ENCODE measurements around the gene CHN2.
A peak's percentile ranks its signal among the peaks of the same experiment; 100 is the strongest.

CHN2 gene

DNA sequence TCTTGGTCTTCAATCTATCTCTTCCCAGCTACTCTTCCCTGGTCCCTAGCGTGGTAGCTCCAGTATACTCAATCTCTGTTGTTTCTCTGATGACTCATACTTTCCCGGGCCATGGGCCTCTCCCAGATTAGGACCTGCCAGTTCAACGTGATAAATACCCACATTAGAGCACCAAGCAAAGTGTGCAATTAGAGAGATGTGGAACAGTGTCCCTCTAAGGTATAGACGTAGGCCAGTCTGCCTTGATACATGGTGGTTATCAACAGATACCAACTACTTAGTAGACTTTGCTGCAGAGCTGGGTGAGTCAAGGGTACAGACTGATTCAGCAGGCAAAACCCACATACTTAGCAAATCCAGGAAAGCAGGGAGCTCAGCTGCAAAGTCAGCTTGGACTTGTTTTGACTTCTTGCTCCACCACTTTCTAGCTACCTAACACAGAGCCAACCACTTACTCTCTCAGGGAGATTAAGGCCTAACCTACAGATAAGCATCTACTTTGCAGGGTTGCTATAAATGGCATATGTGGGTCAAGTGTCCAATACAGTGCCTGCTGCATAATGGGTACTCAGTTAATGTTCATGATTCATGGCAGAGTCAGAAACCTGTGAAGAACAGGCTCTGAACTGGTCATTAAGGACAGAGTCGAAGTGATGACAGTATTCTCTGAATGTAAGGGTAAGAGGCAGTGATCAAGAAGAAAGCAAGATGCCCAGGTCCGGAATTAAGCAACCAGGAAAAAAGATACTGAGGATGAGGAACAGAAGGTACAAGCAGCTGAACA lies 176.1 kb downstream of the CHN2 start:
- DNase-seq = no peak

GRCh38 chr7:29371472-29371871 lies 176.9 kb downstream of the CHN2 start:
- no peak for DNase-seq

DNA sequence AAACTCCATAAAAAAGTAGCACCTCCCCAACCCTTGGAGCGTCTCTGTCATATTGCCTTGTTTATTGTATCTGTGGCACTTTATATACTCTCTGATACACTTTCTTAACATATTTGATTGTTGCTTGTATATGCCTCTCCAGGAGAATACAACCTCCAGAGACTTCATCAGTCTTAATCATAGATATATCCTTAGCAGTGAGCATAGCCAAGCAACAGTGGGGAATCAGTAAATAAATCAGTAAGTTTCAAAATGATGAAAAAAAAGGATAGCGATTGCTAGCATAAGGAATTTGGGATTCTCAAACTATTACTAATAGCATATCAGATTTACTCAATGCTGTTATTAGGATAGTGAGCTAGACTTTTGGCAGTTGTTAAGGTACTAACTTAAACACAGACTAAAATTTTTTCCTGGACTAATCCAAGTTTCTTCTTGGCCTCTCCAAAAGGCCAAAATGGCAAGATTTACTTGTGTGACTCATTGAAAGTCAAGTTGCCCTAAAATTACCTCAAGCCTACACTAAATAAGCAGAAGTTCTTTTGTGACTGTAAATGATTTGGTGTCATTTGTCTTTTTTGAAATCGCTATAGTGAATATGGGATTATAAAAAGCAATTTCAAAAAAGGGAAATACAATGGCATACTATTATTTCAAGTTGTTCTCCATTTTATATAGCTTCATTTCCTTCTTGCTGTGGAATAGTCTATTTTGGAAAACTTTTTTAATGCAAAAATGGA lies 177.9 kb downstream of the CHN2 start:
- no peak for DNase-seq

GRCh38 chr7:29375641-29376562 lies 181.3 kb downstream of the CHN2 start:
- no peak for DNase-seq

GRCh38 chr7:29377718-29378117 lies 183.1 kb downstream of the CHN2 start:
- no peak for DNase-seq

DNA sequence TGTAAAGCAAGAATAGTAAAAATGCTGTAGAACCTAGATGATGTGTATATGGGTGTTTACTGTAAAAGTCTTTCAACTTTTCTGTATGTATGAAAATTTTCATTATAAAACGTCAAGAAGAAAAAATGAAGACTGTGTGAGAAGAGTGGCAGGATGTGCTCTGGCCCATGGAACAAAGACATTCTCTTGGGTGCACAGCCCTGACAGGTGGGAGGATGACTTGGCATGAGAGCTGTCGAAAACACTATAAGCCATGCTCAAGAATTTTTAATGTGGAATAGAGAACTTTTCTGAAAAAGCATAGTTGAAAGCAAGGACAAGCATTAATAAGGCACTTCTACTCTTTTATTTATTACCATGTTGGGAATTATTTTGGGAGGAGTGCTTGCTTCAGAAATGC lies 185.0 kb downstream of the CHN2 start:
- DNase-seq = no peak

- DNase-seq = no peak
Observed at GRCh38 chr7:29381206-29382094, 186.9 kb downstream of the CHN2 start.

DNA sequence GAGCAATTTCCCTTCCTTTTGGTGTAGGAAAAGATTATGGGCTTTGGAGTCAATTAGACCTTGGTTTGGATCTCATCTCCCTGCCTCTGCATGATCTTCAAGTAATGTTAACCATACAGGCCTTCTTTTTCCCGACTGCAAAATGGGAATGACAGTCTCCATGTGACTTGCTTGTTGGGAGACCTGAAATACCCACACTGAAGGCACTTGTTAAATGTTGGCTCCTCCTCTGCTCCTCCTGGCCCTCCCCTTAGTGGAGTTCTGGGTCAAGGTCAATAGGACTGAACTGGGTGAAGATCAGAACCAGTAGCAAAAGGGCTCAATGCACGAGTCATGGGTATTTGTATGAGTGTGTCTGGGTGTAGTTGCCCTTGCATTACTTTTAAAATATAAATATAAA lies 189.7 kb downstream of the CHN2 start:
- no peak for DNase-seq

GRCh38 chr7:29385214-29385814 lies 190.7 kb downstream of the CHN2 start:
- DNase-seq = no peak

- no peak for DNase-seq
Observed at GRCh38 chr7:29386196-29386765, 191.7 kb downstream of the CHN2 start.

DNA sequence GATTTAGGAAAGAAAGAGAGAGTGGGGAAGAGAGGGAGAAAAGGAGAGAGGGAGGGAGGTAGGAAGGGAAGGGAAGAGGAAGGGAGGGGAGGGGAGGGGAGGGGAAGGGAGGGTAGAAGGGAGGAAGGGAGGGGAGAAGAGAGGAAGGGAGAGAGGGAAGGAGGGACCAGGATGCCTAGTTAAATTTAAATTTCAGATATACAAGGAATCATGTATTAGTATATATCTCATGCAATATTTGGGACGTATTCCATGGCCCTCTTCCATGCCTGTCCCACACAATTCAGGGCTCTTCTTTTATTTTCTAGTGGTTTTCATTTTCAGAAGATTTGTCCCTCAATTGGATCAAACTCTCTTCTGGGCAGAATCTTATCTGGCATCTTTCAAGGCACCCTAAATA lies 196.7 kb downstream of the CHN2 start:
- DNase-seq = no peak

- no peak for DNase-seq
Observed at GRCh38 chr7:29394321-29394720, 199.7 kb downstream of the CHN2 start.

- no peak for DNase-seq
Observed at GRCh38 chr7:29396563-29396962, 202.0 kb downstream of the CHN2 start.

GRCh38 chr7:29397398-29397797 lies 202.8 kb downstream of the CHN2 start:
- no peak for DNase-seq

DNA sequence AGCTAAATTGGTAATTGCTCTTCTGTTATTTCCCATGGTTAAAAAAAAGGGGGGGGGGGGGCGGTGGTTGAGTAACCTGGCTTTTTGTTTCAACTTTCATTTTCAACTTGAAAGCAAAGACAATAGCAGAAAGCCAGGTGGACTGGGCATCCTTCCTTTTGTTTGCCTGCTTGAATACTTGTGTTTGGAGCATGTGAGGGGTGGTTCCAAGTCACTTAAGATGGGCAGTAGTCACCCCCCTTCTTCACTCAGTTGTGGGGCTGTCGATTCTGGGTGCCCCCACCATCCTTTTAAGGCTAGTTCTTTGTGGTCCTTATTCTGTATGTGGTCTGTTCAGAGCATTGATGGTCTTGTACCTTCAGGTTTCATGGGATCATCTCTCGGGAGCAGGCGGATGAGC lies 203.4 kb downstream of the CHN2 start:
- no peak for DNase-seq

- no peak for DNase-seq
Observed at GRCh38 chr7:29400437-29400836, 205.9 kb downstream of the CHN2 start.

GRCh38 chr7:29401769-29402168 lies 207.2 kb downstream of the CHN2 start:
- no peak for DNase-seq

- DNase-seq = no peak
Observed at GRCh38 chr7:29405891-29406290, 211.3 kb downstream of the CHN2 start.

DNA sequence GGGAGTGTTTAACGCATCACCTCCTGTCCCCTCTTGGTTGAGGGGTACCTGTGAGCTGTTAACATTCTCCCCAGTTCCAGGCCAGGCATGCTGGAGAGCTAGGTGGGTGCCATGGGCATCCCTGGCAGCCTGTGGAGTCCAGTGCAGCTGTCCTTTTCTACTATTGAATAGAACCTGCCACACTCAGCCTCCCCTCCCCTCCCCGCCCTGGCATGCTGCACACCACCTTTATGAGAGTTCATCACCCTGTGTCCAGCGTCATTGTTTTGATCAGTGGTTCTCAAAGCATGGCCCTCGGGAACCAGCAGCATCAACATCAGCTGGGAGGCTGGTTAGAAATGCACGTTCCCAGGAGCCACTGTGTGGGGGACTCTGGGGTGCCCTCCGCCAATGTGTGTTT lies 211.8 kb downstream of the CHN2 start:
- DNase-seq = no peak

- peak; percentile 72 for DNase-seq
Observed at GRCh38 chr7:29408841-29409243, 214.3 kb downstream of the CHN2 start.

DNA sequence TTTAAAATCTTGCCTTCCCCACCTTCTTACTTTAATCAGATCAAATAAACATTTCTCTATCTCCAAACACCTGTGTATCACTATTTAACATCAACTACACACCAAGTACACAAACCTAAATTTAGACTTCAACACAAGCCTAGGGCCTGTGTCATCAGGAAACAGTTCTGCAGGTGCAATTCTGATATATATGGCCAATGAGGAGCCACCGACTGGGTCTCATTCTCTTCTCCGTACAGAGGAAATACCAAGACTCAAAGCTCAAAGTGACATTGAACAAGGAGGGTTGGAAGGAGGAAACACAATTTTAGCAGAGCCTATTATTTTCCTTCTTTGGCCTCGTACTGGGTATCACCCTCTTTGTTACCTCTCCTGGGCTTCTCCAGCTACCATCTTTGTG lies 216.4 kb downstream of the CHN2 start:
- no peak for DNase-seq

DNA sequence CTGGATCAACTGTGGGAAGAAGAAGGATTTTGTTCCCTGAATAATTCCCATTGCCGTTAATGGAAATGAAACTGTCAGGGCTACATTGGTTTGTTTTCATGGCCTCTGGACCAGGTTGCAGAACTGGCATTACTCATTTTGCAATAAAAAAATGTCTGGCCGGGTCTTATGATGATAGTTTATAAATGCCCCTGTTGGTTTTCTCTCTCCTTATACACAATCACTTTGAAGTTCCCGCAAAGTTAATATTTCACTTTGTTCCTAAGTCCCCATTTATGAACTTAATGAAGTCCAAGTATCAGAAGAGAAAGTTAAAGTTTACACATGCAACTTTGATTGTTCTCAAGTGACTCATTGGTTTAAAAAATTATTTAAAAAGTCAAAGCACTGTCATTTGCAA lies 218.3 kb downstream of the CHN2 start:
- DNase-seq = no peak
